HG03469 (cell line): ENCODE measurements around the gene HS3ST5.

Experiments used
- ATAC-seq: cut with Tn5 transposase; IDR thresholded peaks from one replicate; pipeline ENCODE4 v1.9.1; 2021; ENCODE audit warnings: mild to moderate bottlenecking, moderate library complexity, moderate number of reproducible peaks; ENCODE audit not compliant: unreplicated experiment

The HS3ST5 gene

DNA sequence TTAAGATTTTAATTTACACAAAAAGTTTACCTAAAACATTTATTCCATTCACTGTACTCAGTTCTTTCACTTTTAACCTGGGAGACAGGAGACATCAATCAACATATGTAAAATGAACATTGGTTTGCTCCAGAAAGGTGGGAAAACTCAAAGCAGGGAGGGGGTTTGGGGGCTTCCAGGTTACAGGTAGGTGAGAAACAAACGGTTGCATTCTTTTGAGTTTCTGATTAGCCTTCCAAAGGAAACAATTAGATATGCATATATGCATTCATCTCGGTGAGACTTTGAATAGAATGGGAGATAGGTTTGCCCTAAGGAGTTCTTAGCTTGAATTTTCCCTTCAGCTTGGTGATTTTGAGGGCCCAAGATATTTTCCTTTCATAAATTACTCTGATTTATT, 333.6 kb downstream of the HS3ST5 start:
- ATAC-seq = no peak

GRCh38 chr6:114008331-114008730, 334.5 kb downstream of the HS3ST5 start:
- ATAC-seq = no peak

DNA sequence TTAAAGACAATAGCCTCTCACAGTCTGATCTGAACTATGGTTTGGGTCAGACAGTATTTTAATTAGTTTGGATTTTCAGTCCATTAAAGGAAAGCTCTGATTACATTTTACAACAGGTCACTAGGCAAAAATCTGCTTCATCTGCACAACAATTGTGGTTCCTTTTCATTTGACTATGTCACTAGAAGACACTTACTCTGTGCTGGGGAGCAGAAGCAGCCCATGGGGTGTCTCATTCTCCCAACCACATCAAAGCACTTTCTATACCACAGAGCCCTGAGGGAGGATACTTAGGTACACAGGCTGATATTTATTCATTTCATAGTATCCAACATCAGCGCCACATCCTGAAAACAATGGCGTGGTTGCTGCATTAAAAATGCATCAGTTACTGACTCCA, 335.3 kb downstream of the HS3ST5 start:
- ATAC-seq = peak; percentile 87
